HepG2 (cell line): ENCODE measurements around the gene DCTN3. TPM values are rescaled to one million over a fixed set of nuclear protein-coding genes. Genes with fewer than 3 reads are reported as not detected.

Source experiments
- KDM5A ChIP-seq: fragments of 200-600 bp; sonication (generic); IDR thresholded peaks from 2 replicates; pipeline ENCODE4 v1.7.0; 2018; ENCODE audit warnings: antibody characterized with exemption, mild to moderate bottlenecking, low read length, borderline replicate concordance
- NFIC ChIP-seq: IDR thresholded peaks from 2 replicates; pipeline ENCODE4 v1.6.1; 2012; ENCODE audit warnings: mild to moderate bottlenecking, low read length, inconsistent platforms
- SALL1 ChIP-seq: sonication (generic); formaldehyde crosslinking; IDR thresholded peaks from 2 replicates; pipeline ENCODE4 v1.8.0; 2022; ENCODE audit warnings: mild to moderate bottlenecking, missing genetic modification reagents
- STAG1 ChIP-seq: sonication (generic); formaldehyde crosslinking; IDR thresholded peaks from 2 replicates; pipeline ENCODE4 v1.4.0; 2020; ENCODE audit warnings: missing genetic modification reagents
- TBX2 ChIP-seq: sonication (generic); formaldehyde crosslinking; IDR thresholded peaks from 2 replicates; pipeline ENCODE4 v1.5.0; 2020; ENCODE audit warnings: missing genetic modification reagents, mild to moderate bottlenecking, borderline replicate concordance
- YY1 ChIP-seq: IDR thresholded peaks from 2 replicates; pipeline ENCODE4 v1.6.1; 2011; ENCODE audit warnings: low read length, low read depth, moderate library complexity, mild to moderate bottlenecking; ENCODE audit not compliant: insufficient read depth, insufficient replicate concordance
- ZFP36L1 ChIP-seq: sonication (generic); formaldehyde crosslinking; IDR thresholded peaks from 2 replicates; pipeline ENCODE4 v1.8.0; 2022; ENCODE audit warnings: mild to moderate bottlenecking, missing genetic modification reagents, moderate library complexity
- ZNF124 ChIP-seq: sonication (generic); formaldehyde crosslinking; IDR thresholded peaks from 2 replicates; pipeline ENCODE4 v1.4.0; 2020; ENCODE audit warnings: missing genetic modification reagents
- ZNF335 ChIP-seq: sonication (generic); formaldehyde crosslinking; IDR thresholded peaks from 2 replicates; pipeline ENCODE4 v1.4.0; 2020; ENCODE audit warnings: missing genetic modification reagents
- ZNF549 ChIP-seq: sonication (generic); formaldehyde crosslinking; IDR thresholded peaks from 2 replicates; pipeline ENCODE4 v1.5.0; 2020; ENCODE audit warnings: missing genetic modification reagents
- ZNF788 ChIP-seq: sonication (generic); formaldehyde crosslinking; IDR thresholded peaks from 2 replicates; pipeline ENCODE4 v1.5.0; 2020; ENCODE audit warnings: mild to moderate bottlenecking, missing genetic modification reagents, borderline replicate concordance
- ZSCAN21 ChIP-seq: sonication (generic); formaldehyde crosslinking; IDR thresholded peaks from 2 replicates; pipeline ENCODE4 v1.8.0; 2022; ENCODE audit warnings: mild to moderate bottlenecking, missing genetic modification reagents, moderate library complexity, borderline replicate concordance
- polyA plus RNA-seq, 8 experiments: library from polyadenylated mRNA; depleted of rRNA in 3 of 8; stranded (reverse) in 7 of 8; unstranded in 1 of 8; fragments of >200 nt; fragmentation: Illumina TruSeq in 4 of 8; extraction: Trizol in 4 of 8; gene quantifications; 2 replicates each; pipeline versions ENCODE4 v1.2.1 to v1.2.3, GENCODE V29; 2011 to 2016; ENCODE audit warnings: low read depth in 4 of 8, missing spikeins in 1 of 8, mixed read lengths in 1 of 8; ENCODE audit not compliant: insufficient read depth in 1 of 8
- total RNA-seq, 5 experiments: library from RNA; depleted of rRNA; stranded (reverse); fragments of >200 nt; fragmentation: Illumina TruSeq; extraction: Trizol; gene quantifications; 2 replicates each; pipeline ENCODE4 v1.2.3, GENCODE V29; 2016; ENCODE audit warnings: low read depth in 1 of 5
- TF ChIP-seq, protein P1 (sequence below): sonication (generic); formaldehyde crosslinking; IDR thresholded peaks from 2 replicates; pipeline ENCODE4 v1.4.0; 2020; ENCODE audit warnings: missing genetic modification reagents, mild to moderate bottlenecking, borderline replicate concordance
- TF ChIP-seq, protein P2 (sequence below): sonication (generic); formaldehyde crosslinking; conservative IDR thresholded peaks from 2 replicates; pipeline ENCODE4 v1.8.0; 2022; ENCODE audit warnings: mild to moderate bottlenecking, moderate library complexity, missing genetic modification reagents
- TF ChIP-seq, protein P3 (sequence below): sonication (generic); formaldehyde crosslinking; IDR thresholded peaks from 2 replicates; pipeline ENCODE4 v1.8.0; 2022; ENCODE audit warnings: low read depth, missing genetic modification reagents
- TF ChIP-seq, protein P4 (sequence below): sonication (generic); formaldehyde crosslinking; IDR thresholded peaks from 2 replicates; pipeline ENCODE4 v1.4.0; 2020; ENCODE audit warnings: missing genetic modification reagents

DCTN3 gene
- total and polyA plus RNA-seq, 2 of the 13 experiments (the other 11 are each of a cell fraction or from before 2014, with no cell fraction given) = 27.4 to 34.5 TPM

DNA sequence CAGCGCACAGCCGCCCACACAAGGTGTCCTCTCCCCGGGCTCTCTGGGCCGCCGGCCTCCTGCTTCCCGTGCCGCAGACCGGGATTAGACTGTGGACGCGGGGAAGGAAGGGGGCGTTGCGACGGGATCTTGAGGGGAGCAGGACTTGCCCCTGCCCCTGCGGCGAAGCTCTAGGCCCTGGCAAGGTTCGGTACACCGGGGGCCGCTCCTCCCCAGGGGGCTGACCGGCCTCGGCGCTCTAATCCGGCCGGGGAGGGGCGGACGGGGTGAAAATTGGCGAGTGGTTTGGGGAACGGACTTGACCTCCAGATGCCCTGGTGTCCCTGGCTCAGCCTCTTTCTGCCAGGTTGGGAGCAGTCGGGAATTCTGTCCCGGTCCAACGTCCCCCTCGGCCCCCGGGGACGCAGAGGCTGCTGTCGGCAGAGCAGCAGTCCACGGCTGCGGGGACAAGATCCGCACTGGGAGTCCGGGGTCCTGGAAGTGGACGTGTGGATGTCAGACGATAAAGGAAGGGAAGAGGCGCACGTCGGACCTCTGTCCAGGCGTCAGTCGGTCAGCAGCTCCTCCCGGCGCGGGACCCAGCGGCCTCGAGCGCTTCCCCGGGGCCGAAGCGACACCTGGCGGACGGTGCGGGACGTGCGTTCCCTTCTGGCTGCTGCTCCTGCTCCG, 28.9 kb downstream of the DCTN3 start (continued):
- TF ChIP-seq, protein P1, sequence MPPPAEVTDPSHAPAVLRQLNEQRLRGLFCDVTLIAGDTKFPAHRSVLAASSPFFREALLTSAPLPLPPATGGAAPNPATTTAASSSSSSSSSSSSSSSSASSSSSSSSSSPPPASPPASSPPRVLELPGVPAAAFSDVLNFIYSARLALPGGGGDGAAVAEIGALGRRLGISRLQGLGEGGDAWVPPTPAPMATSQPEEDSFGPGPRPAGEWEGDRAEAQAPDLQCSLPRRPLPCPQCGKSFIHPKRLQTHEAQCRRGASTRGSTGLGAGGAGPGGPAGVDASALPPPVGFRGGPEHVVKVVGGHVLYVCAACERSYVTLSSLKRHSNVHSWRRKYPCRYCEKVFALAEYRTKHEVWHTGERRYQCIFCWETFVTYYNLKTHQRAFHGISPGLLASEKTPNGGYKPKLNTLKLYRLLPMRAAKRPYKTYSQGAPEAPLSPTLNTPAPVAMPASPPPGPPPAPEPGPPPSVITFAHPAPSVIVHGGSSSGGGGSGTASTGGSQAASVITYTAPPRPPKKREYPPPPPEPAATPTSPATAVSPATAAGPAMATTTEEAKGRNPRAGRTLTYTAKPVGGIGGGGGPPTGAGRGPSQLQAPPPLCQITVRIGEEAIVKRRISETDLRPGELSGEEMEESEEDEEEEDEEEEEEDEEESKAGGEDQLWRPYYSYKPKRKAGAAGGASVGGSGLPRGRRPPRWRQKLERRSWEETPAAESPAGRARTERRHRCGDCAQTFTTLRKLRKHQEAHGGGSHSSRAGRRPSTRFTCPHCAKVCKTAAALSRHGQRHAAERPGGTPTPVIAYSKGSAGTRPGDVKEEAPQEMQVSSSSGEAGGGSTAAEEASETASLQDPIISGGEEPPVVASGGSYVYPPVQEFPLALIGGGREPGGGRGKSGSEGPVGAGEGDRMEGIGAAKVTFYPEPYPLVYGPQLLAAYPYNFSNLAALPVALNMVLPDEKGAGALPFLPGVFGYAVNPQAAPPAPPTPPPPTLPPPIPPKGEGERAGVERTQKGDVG (CRISPR knock-in tag) = no peak
- TF ChIP-seq YY1 = peak; percentile 41
- peak; percentile 31; the same call in 1 of the 2 replicates for TF ChIP-seq ZNF788 (CRISPR knock-in tag)
- TF ChIP-seq, protein P2, sequence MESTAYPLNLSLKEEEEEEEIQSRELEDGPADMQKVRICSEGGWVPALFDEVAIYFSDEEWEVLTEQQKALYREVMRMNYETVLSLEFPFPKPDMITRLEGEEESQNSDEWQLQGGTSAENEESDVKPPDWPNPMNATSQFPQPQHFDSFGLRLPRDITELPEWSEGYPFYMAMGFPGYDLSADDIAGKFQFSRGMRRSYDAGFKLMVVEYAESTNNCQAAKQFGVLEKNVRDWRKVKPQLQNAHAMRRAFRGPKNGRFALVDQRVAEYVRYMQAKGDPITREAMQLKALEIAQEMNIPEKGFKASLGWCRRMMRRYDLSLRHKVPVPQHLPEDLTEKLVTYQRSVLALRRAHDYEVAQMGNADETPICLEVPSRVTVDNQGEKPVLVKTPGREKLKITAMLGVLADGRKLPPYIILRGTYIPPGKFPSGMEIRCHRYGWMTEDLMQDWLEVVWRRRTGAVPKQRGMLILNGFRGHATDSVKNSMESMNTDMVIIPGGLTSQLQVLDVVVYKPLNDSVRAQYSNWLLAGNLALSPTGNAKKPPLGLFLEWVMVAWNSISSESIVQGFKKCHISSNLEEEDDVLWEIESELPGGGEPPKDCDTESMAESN (CRISPR knock-in tag) = 0 out of 2 replicates have a peak, but pooled peaks have one; percentile 32
- no peak for TF ChIP-seq ZNF549
- TF ChIP-seq, protein P3, sequence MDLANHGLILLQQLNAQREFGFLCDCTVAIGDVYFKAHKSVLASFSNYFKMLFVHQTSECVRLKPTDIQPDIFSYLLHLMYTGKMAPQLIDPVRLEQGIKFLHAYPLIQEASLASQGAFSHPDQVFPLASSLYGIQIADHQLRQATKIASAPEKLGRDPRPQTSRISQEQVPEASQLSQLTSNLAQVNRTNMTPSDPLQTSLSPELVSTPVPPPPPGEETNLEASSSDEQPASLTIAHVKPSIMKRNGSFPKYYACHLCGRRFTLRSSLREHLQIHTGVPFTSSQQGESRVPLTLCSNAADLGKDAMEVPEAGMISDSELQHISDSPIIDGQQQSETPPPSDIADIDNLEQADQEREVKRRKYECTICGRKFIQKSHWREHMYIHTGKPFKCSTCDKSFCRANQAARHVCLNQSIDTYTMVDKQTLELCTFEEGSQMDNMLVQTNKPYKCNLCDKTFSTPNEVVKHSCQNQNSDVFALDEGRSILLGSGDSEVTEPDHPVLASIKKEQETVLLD (CRISPR knock-in tag) = no peak
- 0 out of 2 replicates have a peak, but pooled peaks have one; percentile 12 for TF ChIP-seq SALL1
- TF ChIP-seq ZSCAN21 (CRISPR knock-in tag) = peak; percentile 65; the same call in 1 of the 2 replicates
- 0 out of 2 replicates have a peak, but pooled peaks have one; percentile 34 for TF ChIP-seq ZNF124 (CRISPR knock-in tag)
- peak; percentile 93 for TF ChIP-seq STAG1
- TF ChIP-seq TBX2 (CRISPR knock-in tag) = no peak
- no peak for TF ChIP-seq ZNF335
- TF ChIP-seq, protein P4, sequence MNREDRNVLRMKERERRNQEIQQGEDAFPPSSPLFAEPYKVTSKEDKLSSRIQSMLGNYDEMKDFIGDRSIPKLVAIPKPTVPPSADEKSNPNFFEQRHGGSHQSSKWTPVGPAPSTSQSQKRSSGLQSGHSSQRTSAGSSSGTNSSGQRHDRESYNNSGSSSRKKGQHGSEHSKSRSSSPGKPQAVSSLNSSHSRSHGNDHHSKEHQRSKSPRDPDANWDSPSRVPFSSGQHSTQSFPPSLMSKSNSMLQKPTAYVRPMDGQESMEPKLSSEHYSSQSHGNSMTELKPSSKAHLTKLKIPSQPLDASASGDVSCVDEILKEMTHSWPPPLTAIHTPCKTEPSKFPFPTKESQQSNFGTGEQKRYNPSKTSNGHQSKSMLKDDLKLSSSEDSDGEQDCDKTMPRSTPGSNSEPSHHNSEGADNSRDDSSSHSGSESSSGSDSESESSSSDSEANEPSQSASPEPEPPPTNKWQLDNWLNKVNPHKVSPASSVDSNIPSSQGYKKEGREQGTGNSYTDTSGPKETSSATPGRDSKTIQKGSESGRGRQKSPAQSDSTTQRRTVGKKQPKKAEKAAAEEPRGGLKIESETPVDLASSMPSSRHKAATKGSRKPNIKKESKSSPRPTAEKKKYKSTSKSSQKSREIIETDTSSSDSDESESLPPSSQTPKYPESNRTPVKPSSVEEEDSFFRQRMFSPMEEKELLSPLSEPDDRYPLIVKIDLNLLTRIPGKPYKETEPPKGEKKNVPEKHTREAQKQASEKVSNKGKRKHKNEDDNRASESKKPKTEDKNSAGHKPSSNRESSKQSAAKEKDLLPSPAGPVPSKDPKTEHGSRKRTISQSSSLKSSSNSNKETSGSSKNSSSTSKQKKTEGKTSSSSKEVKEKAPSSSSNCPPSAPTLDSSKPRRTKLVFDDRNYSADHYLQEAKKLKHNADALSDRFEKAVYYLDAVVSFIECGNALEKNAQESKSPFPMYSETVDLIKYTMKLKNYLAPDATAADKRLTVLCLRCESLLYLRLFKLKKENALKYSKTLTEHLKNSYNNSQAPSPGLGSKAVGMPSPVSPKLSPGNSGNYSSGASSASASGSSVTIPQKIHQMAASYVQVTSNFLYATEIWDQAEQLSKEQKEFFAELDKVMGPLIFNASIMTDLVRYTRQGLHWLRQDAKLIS (CRISPR knock-in tag) = no peak
- no peak for TF ChIP-seq ZFP36L1
- TF ChIP-seq NFIC = no peak
- no peak for TF ChIP-seq KDM5A
